WTC11 (cell line): ENCODE results near the gene SORCS2.

ENCODE experiments used
- CTCF ChIP-seq: fragments of 200-600 bp; IDR thresholded peaks from 2 replicates; pipeline ENCODE4 v1.8.0; 2022; ENCODE audit warnings: antibody characterized with exemption
- ETV6 ChIP-seq: sonication (generic); formaldehyde crosslinking; IDR thresholded peaks from 2 replicates; pipeline ENCODE4 v1.8.1; 2022; ENCODE audit warnings: mild to moderate bottlenecking, missing genetic modification reagents
- NFYB ChIP-seq: sonication (generic); formaldehyde crosslinking; conservative IDR thresholded peaks from 2 replicates; pipeline ENCODE4 v1.8.0; 2022; ENCODE audit warnings: low read depth, missing genetic modification reagents
- NR1H2 ChIP-seq: sonication (generic); formaldehyde crosslinking; IDR thresholded peaks from 2 replicates; pipeline ENCODE4 v1.9.0; 2021; ENCODE audit warnings: mild to moderate bottlenecking, moderate library complexity, missing genetic modification reagents
- NR3C1 ChIP-seq: sonication (generic); formaldehyde crosslinking; conservative IDR thresholded peaks from 2 replicates; pipeline ENCODE4 v1.8.1; 2023; ENCODE audit warnings: low read depth, mild to moderate bottlenecking, missing genetic modification reagents
- PREB ChIP-seq: sonication (generic); formaldehyde crosslinking; IDR thresholded peaks from 2 replicates; pipeline ENCODE4 v1.8.1; 2022; ENCODE audit warnings: mild to moderate bottlenecking, missing genetic modification reagents, moderate library complexity, borderline replicate concordance
- SP1 ChIP-seq: sonication (generic); formaldehyde crosslinking; conservative IDR thresholded peaks from 2 replicates; pipeline ENCODE4 v1.8.1; 2022; ENCODE audit warnings: missing genetic modification reagents
- TEAD1 ChIP-seq: sonication (generic); formaldehyde crosslinking; IDR thresholded peaks from 2 replicates; pipeline ENCODE4 v1.8.0; 2022; ENCODE audit warnings: mild to moderate bottlenecking, missing genetic modification reagents
- ZBTB21 ChIP-seq: sonication (generic); formaldehyde crosslinking; IDR thresholded peaks from 2 replicates; pipeline ENCODE4 v1.8.1; 2023; ENCODE audit warnings: mild to moderate bottlenecking, missing genetic modification reagents, borderline replicate concordance
- ZNF416 ChIP-seq: fragments of 250-450 bp; sonication (Bioruptor Pico); IDR thresholded peaks from 2 replicates; pipeline ENCODE4 v1.9.0; 2021; ENCODE audit warnings: mild to moderate bottlenecking, inconsistent platforms

GRCh38 chr4:7381221-7381889 is 189.0 kb downstream of the SORCS2 start:
- TF ChIP-seq TEAD1 (CRISPR knock-in tag) (no peak), CTCF (no peak), ZNF416 (CRISPR knock-in tag) (no peak), ETV6 (CRISPR knock-in tag) (no peak), NFYB (CRISPR knock-in tag) (no peak), SP1 (CRISPR knock-in tag) (no peak), ZBTB21 (CRISPR knock-in tag) (no peak), NR3C1 (CRISPR knock-in tag) (no peak), NR1H2 (CRISPR knock-in tag) (no peak), PREB (CRISPR knock-in tag) (no peak)
